Hematopoietic multipotent progenitor cell treated with erythropoietin and hydrocortisone succinate and interleukin-3 and kit ligand, for 8 days (in vitro differentiated cells): ENCODE measurements around the gene UNK.
"Not testable (repeated sequence)": the region's sequence is repeated elsewhere in the genome, so short reads cannot be mapped to it uniquely, and the experiment has no call there.

Source experiments
- DNase-seq: peaks from one replicate; pipeline ENCODE4 v3.0.0-alpha.2; 2015

UNK gene

DNA sequence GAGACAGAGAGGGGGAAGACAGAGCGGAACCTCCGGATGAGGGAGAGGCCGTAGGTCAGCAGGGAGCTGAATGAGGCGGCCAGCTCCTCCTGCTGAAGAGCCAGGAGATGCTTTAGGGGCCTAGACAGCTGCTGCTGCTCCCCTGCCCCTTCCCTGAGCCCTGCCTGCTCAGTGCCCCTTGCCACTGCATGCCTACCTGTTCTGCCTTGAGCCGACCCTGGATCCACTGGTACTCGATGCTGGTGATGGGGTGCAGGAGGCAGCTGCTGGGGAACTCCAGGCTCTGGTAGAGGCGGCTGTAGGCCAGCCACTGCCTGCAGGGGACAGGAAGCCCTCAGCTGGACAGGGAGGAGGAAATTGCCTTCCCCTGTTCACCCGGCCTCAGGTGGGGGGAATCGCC, 52.0 kb downstream of the UNK start:
- no peak for DNase-seq

GRCh38 chr17:75837899-75838298, 53.3 kb downstream of the UNK start:
- DNase-seq = no peak

GRCh38 chr17:75838410-75838809, 53.8 kb downstream of the UNK start:
- DNase-seq = no peak

DNA sequence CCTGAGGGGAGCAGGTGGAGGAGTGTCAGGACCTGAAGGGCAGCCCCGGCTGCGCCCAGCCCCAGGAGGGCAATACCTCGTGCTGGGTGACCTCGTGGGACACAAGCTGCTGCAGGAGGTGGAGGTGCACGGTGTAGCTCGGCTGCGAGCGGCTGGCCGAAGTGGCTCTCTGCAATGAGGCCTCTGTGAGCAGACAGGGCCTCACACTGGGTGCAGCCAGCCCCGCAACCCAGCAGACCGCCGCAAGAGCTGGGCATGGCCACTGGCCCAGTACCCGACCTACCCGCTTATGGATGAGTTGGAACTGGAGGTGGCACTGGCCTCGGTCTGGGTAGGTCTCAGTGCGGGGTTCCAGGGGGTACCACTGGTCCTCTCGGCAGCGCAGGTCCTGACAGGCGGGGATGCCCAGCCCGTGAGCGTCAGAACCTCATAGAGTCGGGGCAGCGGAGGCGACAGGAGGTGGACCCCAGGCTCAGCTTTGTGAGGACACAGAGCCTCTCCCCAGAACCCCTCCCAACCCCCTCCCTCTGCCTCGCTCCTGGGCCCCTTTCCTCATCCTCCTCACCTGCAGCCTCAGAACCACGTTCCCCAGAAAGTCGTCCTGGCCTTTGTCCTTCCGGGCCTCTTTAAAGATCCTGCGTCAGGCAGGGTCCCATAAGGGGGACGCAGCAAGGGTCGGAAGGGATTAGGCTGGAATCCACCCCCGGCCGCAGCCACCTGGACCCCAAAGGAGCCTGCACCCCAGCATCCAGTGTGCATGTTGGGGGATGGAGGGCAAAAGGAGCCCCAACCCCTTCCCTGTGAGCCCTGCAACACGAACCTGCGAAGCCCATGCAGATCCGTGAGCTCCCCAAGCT, 55.6 kb downstream of the UNK start:
- DNase-seq = no peak

DNA sequence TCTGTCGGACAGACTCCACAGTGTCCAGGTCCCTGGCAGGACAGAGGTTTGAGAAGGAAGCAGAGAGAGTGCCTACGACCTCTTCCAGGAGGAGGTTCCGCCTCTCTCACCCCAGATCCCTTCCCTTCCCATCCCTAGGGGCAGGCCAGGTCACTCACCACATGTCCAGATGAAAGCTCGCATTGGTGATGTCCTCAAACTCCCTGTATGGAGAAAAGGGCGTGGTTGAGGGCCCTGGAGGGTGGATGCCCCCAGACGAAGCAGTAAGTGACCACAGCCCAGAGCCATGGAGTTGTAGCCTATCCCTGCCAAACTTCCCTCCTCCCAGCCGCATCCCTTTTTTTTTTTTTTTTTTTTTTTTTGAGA, 56.2 kb downstream of the UNK start:
- DNase-seq = no peak

DNA sequence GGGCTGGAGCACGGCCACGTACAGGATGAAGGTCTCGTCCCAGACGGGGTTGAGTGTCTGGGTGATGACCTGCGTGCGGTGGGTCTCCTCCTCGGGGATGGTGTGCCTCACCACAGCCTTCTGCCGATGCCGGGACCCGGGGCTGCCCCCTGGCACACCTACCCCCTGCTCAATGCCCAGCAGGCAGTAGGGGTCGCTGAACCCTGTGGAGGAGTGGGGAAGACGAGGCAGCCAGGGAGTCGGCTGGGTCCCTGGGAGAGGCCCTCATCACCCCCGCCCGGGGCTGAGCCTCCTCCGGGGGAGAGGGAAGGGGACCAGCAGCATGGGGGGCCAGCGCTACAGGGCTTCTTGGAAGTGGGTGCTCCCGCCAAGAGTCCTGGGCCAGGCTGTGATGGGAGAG, 57.8 kb downstream of the UNK start:
- no peak for DNase-seq

- DNase-seq = peak; percentile 27
Observed at GRCh38 chr17:75842963-75843576, 58.5 kb downstream of the UNK start.

DNA sequence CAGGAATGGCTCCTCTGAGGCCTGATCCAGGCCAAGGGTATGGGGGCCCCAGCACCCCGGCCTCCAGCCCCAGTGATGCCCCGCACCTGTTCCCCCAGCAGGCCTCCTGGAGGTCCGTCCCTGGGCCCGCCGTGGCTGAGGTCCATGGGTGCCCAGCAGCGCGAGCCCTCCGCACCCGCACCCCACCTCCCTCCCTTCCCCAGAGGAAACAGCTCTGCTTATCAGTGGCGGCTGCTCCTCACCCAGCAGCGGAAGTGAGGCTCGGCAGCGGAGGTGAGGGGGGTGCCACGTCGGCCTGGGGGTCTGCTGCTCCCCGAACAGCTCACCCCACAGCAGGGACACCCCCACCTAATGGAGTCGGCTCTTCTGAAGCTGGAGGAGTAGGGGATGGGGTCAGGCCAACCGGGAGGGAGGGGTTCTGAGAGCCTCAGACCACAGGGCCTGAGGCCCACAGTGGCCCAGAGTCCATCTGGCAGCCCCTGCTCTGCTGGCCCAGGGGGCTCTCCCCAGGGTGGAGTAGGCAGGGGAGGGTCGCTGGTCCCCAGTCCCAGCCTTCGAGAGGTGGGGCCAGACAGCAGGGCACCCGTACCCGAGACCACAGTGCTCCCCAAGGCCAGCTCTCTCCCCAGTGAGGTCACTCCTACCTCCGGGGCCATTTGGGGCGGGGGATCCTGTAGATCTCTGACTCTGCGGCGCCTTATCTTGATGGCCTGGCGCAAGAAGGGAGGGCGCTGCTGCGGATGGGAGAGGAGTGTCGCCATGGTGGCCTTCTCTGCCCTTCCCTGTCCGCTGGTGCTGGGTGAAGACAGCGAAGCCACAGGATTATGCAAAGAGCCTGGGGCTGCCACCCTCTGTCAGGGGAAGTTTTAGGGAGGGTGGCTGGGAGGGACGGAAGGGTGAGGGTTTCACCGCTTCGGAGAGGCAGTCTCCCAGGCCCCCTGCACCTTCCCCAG, 59.2 kb downstream of the UNK start, which contains the start of gene UNC13D:
TSS of gene UNC13D (minus strand) at position 828 of the 953 bp plus-strand sequence. CDS start at position 761, 67 bp downstream.
- DNase-seq = peak; percentile 84

DNA sequence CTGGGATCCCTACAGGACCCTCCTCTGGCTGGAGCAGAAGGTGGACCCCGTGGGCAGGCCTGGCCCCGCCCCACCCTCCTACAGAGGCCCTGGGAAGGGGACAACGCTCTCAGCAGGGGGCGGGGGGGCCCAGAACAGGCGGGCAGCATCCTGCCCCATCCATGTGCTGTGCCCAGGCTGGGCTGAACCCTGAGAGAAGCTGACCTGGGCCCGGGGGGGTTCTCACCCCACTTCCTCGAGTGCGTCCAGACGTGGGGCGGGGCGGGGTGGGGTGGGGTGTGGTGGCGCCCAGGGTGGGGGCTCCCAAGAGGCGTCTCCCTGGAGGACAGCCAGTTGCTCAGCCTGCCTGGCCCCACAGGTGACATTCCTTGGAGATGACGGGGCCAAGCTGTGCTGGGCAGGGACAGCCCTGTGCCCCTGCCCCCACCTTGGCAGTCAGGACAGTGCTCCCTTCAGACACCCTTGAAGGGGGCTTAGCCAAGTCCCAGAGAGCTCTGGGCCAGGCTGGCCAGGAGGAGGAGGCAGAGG, 60.0 kb downstream of the UNK start:
- peak; percentile 64 for DNase-seq

- peak; percentile 97 for DNase-seq
Observed at GRCh38 chr17:75845058-75845711, 60.6 kb downstream of the UNK start.

DNA sequence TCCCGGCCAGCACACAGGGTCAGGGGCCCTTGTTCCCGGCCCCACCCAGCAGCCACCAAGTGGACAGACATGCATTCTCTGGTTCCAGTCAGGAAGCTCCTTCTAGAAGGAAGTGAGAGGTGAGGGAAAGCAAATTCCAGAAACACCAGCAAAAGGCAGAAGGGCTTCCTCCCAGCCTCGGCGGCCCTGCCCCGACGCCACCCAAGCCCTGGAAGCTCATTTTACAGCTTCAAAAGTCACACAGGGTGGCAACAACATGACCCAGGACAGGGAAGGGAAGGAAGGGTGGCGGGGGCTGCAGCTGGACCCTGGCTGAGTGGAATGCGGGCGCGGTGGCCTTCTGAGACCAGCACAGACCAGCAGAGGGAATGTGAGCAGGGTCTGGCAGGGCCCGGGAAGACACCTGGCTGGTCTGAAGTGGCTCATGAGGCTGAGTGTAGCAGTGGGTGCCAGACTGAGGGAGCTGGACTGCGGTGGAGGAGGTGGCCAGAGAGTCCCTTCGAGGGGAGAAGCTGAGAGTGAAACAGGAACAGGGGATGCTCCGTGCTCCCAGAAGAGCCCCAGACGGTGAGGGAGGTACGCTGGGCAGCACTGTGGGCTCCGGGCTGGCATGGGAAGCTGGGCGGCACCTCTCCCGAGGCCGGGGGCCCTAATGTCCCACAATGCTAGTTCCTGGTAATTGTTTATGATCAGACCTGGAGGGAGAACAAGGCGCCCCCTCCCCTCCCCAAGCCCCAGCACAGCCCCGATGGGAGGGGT, 61.5 kb downstream of the UNK start:
- DNase-seq = no peak

GRCh38 chr17:75846692-75847613, 62.3 kb downstream of the UNK start:
- no peak for DNase-seq

GRCh38 chr17:75847614-75848522, 63.3 kb downstream of the UNK start:
- no peak for DNase-seq

DNA sequence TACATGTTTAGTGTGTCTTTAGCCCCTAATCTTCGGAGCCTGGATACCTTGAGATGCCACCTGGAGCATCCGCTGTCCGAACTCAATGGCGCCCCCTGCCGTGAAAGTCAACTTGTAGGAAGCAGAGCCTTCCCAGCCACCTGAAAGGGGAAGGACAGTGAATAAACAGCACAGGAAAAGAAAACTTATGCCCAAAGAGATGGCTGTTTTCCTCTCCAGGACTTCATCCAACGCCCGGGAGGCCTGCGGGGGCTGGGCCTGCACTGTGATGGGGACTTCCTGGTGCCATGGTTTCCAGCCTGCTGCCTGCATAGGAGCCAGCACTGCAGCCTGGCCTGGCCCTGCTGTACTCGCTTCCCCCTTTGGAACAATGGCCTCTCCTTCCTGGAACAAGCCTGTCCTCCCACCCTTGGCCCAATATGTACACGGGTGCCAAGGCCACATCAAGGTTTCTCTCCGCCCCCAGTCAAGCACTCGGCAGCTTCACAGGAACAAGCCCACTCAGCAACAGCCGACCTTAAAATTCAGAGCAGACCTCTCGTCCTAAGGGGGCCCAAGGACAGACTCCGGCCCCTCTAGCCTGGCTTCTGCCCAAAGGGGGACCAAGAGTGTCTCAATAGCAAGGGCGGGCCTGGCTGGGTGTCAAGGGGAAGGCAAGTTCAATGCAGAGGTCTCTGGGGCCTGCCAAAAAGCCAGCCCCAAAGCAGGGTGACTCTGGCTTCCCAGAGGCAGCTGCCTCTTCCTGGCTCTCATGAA, 64.1 kb downstream of the UNK start:
- DNase-seq = peak; percentile 73

DNA sequence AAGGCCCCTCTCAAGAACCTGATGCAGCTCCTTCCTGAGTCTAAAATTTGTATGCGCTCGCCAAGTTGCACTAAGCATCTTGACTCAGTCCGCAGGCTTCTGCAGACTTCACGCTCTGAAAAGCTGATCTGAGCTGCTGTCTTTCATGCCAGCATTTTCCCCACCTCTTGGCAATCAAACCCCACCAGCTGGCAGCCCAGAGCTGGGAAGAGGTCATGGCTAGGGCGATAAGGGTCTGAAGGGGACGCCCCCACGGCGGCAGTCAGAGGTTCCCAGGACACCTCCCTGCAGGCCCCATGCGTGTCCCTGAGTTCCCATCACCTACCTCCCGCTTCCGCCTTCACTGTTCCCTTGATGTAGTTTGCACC, 64.7 kb downstream of the UNK start:
- DNase-seq = peak; percentile 84

- peak; percentile 66 for DNase-seq
Observed at GRCh38 chr17:75849724-75850123, 65.1 kb downstream of the UNK start.

GRCh38 chr17:75850928-75851692, 66.5 kb downstream of the UNK start:
- DNase-seq = no peak

DNA sequence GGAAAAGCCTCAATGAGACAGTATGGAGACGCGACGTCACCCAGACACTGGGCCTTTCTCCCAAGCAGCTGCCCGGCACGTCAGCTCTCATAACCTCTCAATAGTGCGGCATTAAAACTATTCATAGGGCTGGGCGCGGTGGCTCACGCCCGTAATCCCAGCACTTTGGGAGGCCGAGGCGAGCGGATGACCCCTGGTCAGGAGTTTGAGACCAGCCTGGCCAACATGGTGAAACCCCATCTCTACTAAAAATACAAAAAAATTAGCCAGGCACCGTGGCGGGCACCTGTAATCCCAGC, 67.0 kb downstream of the UNK start:
- DNase-seq = not testable (repeated sequence)
